B cell (primary cell): ENCODE measurements around the gene EP400. TPM values are rescaled to one million over a fixed set of nuclear protein-coding genes. Genes with fewer than 3 reads are reported as not detected.

ENCODE experiments used
- ATAC-seq: fragments of 200-7000 bp; cut with Tn5 transposase; one replicate; pipeline ENCODE4 v1.10.0; 2021; ENCODE audit warnings: low read depth, mild to moderate bottlenecking, moderate number of reproducible peaks, moderate library complexity
- CTCF ChIA-PET: fragments of 350-600 bp; sonication (Branson Sonifier 250); formaldehyde crosslinking; loops from one replicate; lab custom pipeline; 2021; ENCODE audit warnings: antibody characterized with exemption, inconsistent platforms; lab: Charles Lee
- POLR2A ChIA-PET: fragments of 350-600 bp; sonication (Branson Sonifier 250); formaldehyde crosslinking; loops from one replicate; lab custom pipeline; 2021; ENCODE audit warnings: antibody characterized with exemption; lab: Charles Lee
- DNase-seq: peaks from one replicate; pipeline ENCODE4 v3.0.0; 2013
- H2AFZ ChIP-seq: 2 replicates; pipeline ENCODE4 v1.6.1; 2012; ENCODE audit warnings: mild to moderate bottlenecking, low read depth, low read length; ENCODE audit not compliant: insufficient read depth, poor library complexity, severe bottlenecking
- H3K27ac ChIP-seq, 2 donors: 1 replicate in 1 of 2; 2 replicates in 1 of 2; pipeline ENCODE4 v1.5.1; 2012 to 2013; ENCODE audit warnings: low read length in 2 of 2, mild to moderate bottlenecking in 2 of 2, moderate library complexity in 1 of 2
- H3K27me3 ChIP-seq, 4 experiments: fragments of 200-600 bp in 1 of 4; sonication (generic) in 1 of 4; replicated peaks in 1 of 4; 1 replicate in 2 of 4; 2 replicates in 2 of 4; pipeline versions ENCODE4 v1.6.1 to v1.7.0; 2013 to 2016; ENCODE audit warnings: low read length in 3 of 4, mild to moderate bottlenecking in 2 of 4, mixed read lengths in 1 of 4, moderate library complexity in 1 of 4; ENCODE audit not compliant: insufficient read depth in 4 of 4, control insufficient read depth in 3 of 4; ENCODE audit errors: control extremely low read depth in 1 of 4
- H3K36me3 ChIP-seq, 2 experiments: replicated peaks in 1 of 2; 1 replicate in 1 of 2; 2 replicates in 1 of 2; pipeline versions ENCODE4 v1.6.1 to v1.7.1; 2013; ENCODE audit warnings: low read length in 1 of 2; ENCODE audit not compliant: insufficient read depth in 2 of 2, control insufficient read depth in 1 of 2; ENCODE audit errors: control extremely low read depth in 1 of 2, extremely low read depth in 1 of 2
- H3K4me1 ChIP-seq, 2 donors: fragments of 200-600 bp in 1 of 2; sonication (generic) in 1 of 2; 1 replicate in 1 of 2; 2 replicates in 1 of 2; pipeline versions ENCODE4 v1.5.1 to v1.6.1; 2013 to 2017; ENCODE audit warnings: low read length in 2 of 2; ENCODE audit not compliant: control insufficient read depth in 2 of 2, insufficient read depth in 2 of 2
- H3K4me2 ChIP-seq: replicated peaks from 2 replicates; pipeline ENCODE3; 2012; ENCODE audit warnings: mild to moderate bottlenecking, low read depth, low read length; ENCODE audit not compliant: poor library complexity, severe bottlenecking
- H3K4me3 ChIP-seq, 5 experiments: fragments of 200-600 bp in 1 of 5; sonication (generic) in 1 of 5; 1 replicate in 3 of 5; 2 replicates in 2 of 5; pipeline versions ENCODE4 v1.5.1 to v1.7.0; 2011 to 2016; ENCODE audit warnings: low read length in 4 of 5, mild to moderate bottlenecking in 4 of 5, low read depth in 2 of 5, control low read depth in 1 of 5, moderate library complexity in 1 of 5; ENCODE audit not compliant: insufficient read depth in 1 of 5; ENCODE audit errors: control extremely low read depth in 1 of 5, extremely low read depth in 1 of 5
- H3K79me2 ChIP-seq: fragments of 200-600 bp; sonication (generic); one replicate; pipeline ENCODE4 v1.6.0; 2016; ENCODE audit warnings: low read length; ENCODE audit not compliant: control insufficient read depth, insufficient read depth
- H3K9ac ChIP-seq: fragments of 200-600 bp; sonication (generic); 2 replicates; pipeline ENCODE4 v1.6.1; 2017; ENCODE audit warnings: mild to moderate bottlenecking, low read length, moderate library complexity
- H3K9me3 ChIP-seq, 3 donors: one replicate each; pipeline versions ENCODE4 v1.6.1 to v1.7.1; 2013; ENCODE audit warnings: low read length in 2 of 3; ENCODE audit not compliant: control insufficient read depth in 2 of 3, insufficient read depth in 1 of 3; ENCODE audit errors: control extremely low read depth in 1 of 3
- H4K20me1 ChIP-seq: 2 replicates; pipeline ENCODE4 v1.6.0; 2012; ENCODE audit warnings: mild to moderate bottlenecking, low read length; ENCODE audit not compliant: insufficient read depth, control insufficient read depth, poor library complexity, severe bottlenecking
- H3K27ac Mint-ChIP-seq: one replicate; pipeline ENCODE4 v1.8.0; 2021; ENCODE audit warnings: mixed read lengths
- H3K27me3 Mint-ChIP-seq: one replicate; pipeline ENCODE4 v1.8.0; 2021; ENCODE audit warnings: mixed read lengths
- H3K4me1 Mint-ChIP-seq: one replicate; pipeline ENCODE4 v1.8.0; 2021; ENCODE audit warnings: mixed read lengths
- H3K4me3 Mint-ChIP-seq: one replicate; pipeline ENCODE4 v1.8.0; 2021; ENCODE audit warnings: mixed read lengths
- H3K9me3 Mint-ChIP-seq: one replicate; pipeline ENCODE4 v1.8.0; 2022; ENCODE audit warnings: mixed read lengths; ENCODE audit not compliant: insufficient read depth
- EZH2 ChIP-seq: IDR thresholded peaks from 2 replicates; pipeline ENCODE4 v1.6.1; 2012; ENCODE audit warnings: borderline replicate concordance, low read depth, mild to moderate bottlenecking, moderate library complexity, low read length; ENCODE audit not compliant: insufficient read depth, poor library complexity, severe bottlenecking
- WGBS: methylation state at CpG from one replicate; pipeline ENCODE4 v1.1.5; 2013; ENCODE audit warnings: missing lambda C conversion rate; ENCODE audit not compliant: insufficient coverage; 5-methylcytosine and 5-hydroxymethylcytosine counted together
- intact Hi-C: fragments of 100-400 bp; cut with micrococcal nuclease; formaldehyde crosslinking; loops from one replicate; pipeline ENCODE4 v1.10.0; 2022
- polyA plus RNA-seq: library from polyadenylated mRNA; depleted of rRNA; stranded (reverse); fragments of >200 nt; gene quantifications from 2 replicates; pipeline ENCODE4 v1.2.3, GENCODE V29; 2012
- total RNA-seq, 2 donors: library from RNA; stranded (reverse); fragments of 120-200 nt in 1 of 2; gene quantifications; 1 replicate in 1 of 2; 2 replicates in 1 of 2; pipeline versions ENCODE4 v1.2.3 to v1.2.4, GENCODE V29; 2013 to 2022
- TF ChIP-seq, protein P1 (sequence below): fragments of 200-600 bp; IDR thresholded peaks from one replicate; pipeline ENCODE4 v1.8.0; 2022; ENCODE audit warnings: antibody characterized with exemption, mild to moderate bottlenecking

EP400 gene
- total and polyA plus RNA-seq, 2 donors (not counting 1 experiment from before 2014, with no cell fraction given) = 17.3 to 82.2 TPM

DNA sequence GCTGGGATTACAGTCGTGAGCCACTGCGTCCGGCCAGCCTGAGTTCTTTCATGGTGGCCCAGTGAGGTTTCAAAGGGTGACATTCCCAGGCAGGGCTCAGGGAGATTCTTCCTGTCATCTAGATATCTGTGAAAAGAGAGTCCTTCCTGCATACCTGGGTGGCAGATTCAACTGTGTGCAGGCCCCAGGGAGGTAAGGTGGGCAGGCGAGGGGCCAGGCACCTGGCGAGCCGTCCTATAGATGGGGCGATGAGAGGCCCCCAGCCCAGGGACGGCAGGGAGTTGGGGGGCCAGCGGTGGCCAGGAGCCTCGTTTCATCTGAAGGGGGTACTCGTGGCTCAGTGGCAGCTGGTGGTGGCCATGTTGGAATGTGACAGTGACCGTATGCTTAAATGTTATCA is 7.1 kb upstream of the EP400 start:
- ATAC-seq (no peak), DNase-seq (no peak)
- Histone ChIP-seq H3K79me2 (peaks cover 2% of the 10 kb centered on the region), H3K4me1 (no peaks in the 10 kb centered on the region), H3K9me3 (peaks cover 0 to 11% (median 0%) of the 10 kb centered on the region in 3 donors), H2AFZ (no peak overlapping the region), H3K36me3 (peaks cover 0 to 46% of the 10 kb centered on the region in 2 experiments), H3K9ac (no peak overlapping the region), H3K27me3 (no peaks in the 10 kb centered on the region), H3K27ac (no peak overlapping the region), H3K4me3 (no peak overlapping the region), H3K4me2 (no peak overlapping the region), H4K20me1 (peaks cover 4% of the 10 kb centered on the region)
- H3K4me1 Mint-ChIP-seq = peaks cover under 1% of the 10 kb centered on the region
- intact Hi-C loops = no loop called here
- WGBS = 98% methylated on average over 12 of the region's 12 CpGs
- ChIA-PET CTCF (no interaction called here), POLR2A (no interaction called here)
- H3K27me3 Mint-ChIP-seq = no peaks in the 10 kb centered on the region
- no peak overlapping the region for H3K27ac Mint-ChIP-seq
- no peak overlapping the region for H3K4me3 Mint-ChIP-seq
- TF ChIP-seq, protein P1, sequence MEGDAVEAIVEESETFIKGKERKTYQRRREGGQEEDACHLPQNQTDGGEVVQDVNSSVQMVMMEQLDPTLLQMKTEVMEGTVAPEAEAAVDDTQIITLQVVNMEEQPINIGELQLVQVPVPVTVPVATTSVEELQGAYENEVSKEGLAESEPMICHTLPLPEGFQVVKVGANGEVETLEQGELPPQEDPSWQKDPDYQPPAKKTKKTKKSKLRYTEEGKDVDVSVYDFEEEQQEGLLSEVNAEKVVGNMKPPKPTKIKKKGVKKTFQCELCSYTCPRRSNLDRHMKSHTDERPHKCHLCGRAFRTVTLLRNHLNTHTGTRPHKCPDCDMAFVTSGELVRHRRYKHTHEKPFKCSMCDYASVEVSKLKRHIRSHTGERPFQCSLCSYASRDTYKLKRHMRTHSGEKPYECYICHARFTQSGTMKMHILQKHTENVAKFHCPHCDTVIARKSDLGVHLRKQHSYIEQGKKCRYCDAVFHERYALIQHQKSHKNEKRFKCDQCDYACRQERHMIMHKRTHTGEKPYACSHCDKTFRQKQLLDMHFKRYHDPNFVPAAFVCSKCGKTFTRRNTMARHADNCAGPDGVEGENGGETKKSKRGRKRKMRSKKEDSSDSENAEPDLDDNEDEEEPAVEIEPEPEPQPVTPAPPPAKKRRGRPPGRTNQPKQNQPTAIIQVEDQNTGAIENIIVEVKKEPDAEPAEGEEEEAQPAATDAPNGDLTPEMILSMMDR = no peak
- TF ChIP-seq EZH2 = no peak
- H3K9me3 Mint-ChIP-seq = no peaks in the 10 kb centered on the region

DNA sequence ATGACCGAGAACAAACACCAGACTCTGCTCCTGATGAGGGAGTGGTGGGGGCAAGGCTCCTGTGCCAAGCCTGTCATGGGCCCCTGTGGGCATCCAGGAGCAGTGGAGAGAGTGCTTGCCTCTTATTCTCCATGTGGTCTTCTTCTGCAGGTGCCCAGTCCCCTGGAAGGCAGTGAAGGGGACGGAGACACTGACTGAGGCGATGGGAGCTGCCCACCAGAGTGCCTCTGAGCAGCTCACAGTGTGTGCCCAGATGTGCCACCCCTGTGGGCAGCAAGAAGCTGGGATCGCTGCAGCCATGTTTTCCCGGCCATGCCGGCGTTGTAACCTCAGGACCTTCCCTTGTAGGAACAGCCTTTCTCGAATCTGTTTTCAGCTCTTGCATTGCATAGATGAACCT is 6.4 kb upstream of the EP400 start:
- intact Hi-C loops = no loop called here
- Histone ChIP-seq H3K27ac (no peak overlapping the region), H3K9ac (no peak overlapping the region), H3K4me1 (no peaks in the 10 kb centered on the region), H3K36me3 (peaks cover 0 to 45% of the 10 kb centered on the region in 2 experiments), H3K9me3 (peaks cover 0 to 11% (median 0%) of the 10 kb centered on the region in 3 donors), H3K4me3 (no peak overlapping the region), H3K79me2 (peaks cover 2% of the 10 kb centered on the region), H3K4me2 (no peak overlapping the region), H4K20me1 (peaks cover 4% of the 10 kb centered on the region), H3K27me3 (no peaks in the 10 kb centered on the region), H2AFZ (no peak overlapping the region)
- no peaks in the 10 kb centered on the region for H3K9me3 Mint-ChIP-seq
- H3K27ac Mint-ChIP-seq = no peak overlapping the region
- ATAC-seq (no peak), DNase-seq (no peak)
- TF ChIP-seq, protein P1 = no peak
- no peak for TF ChIP-seq EZH2
- ChIA-PET POLR2A (no interaction called here), CTCF (no interaction called here)
- WGBS = 97% methylated on average over 7 of the region's 8 CpGs
- no peaks in the 10 kb centered on the region for H3K27me3 Mint-ChIP-seq
- H3K4me3 Mint-ChIP-seq = no peak overlapping the region
- peaks cover 1% of the 10 kb centered on the region for H3K4me1 Mint-ChIP-seq
